H1 (cell line): ENCODE data around the gene TNFSF11. TPM values are rescaled to one million over a fixed set of nuclear protein-coding genes. Genes with fewer than 3 reads are reported as not detected.

Experiments used
- CTCF ChIA-PET: fragments of 300-600 bp; sonication (Branson Sonifier 250); formaldehyde crosslinking; loops from one replicate; lab custom pipeline; 2021; ENCODE audit not compliant: partially characterized antibody; lab: Charles Lee
- POLR2A ChIA-PET: fragments of 300-600 bp; sonication (Branson Sonifier 250); formaldehyde crosslinking; loops from one replicate; lab custom pipeline; 2021; ENCODE audit warnings: inconsistent platforms; ENCODE audit not compliant: partially characterized antibody; lab: Charles Lee
- DNase-seq, 2 experiments: peaks; one replicate each; pipeline versions ENCODE4 v3.0.0 to v3.0.0-alpha.2; 2010 to 2022; ENCODE audit warnings: low spot score in 2 of 2, low read depth in 1 of 2, mixed read lengths in 1 of 2
- FAIRE-seq: peaks from 2 replicates; lab custom pipeline; 2011; peaks lifted over from hg19 to GRCh38; lab: Jason Lieb, UNC
- H2AFZ ChIP-seq: 2 replicates; pipeline ENCODE4 v1.8.1; 2012; ENCODE audit warnings: low read length, inconsistent platforms
- H2AK5ac ChIP-seq: 2 replicates; pipeline ENCODE4 v1.6.1; 2013; ENCODE audit warnings: low read depth, low read length
- H2BK120ac ChIP-seq: replicated peaks from 2 replicates; pipeline ENCODE3; 2013; ENCODE audit warnings: low read depth, low read length, inconsistent platforms
- H2BK12ac ChIP-seq: 2 replicates; pipeline ENCODE4 v1.6.1; 2013; ENCODE audit warnings: low read depth, low read length
- H2BK15ac ChIP-seq: 2 replicates; pipeline ENCODE4 v1.6.1; 2013; ENCODE audit warnings: low read length
- H2BK20ac ChIP-seq: 2 replicates; pipeline ENCODE4 v1.6.1; 2013; ENCODE audit warnings: low read length
- H2BK5ac ChIP-seq: 2 replicates; pipeline ENCODE4 v1.6.1; 2013; ENCODE audit warnings: low read depth, low read length
- H3K14ac ChIP-seq: 2 replicates; pipeline ENCODE4 v1.6.1; 2013; ENCODE audit warnings: inconsistent platforms; ENCODE audit not compliant: insufficient read length
- H3K18ac ChIP-seq: 2 replicates; pipeline ENCODE4 v1.6.1; 2013; ENCODE audit warnings: low read length; ENCODE audit errors: extremely low read depth
- H3K23ac ChIP-seq: 2 replicates; pipeline ENCODE4 v1.6.1; 2013; ENCODE audit warnings: inconsistent platforms; ENCODE audit not compliant: insufficient read length
- H3K23me2 ChIP-seq: 2 replicates; pipeline ENCODE4 v1.6.1; 2013; ENCODE audit warnings: low read depth, low read length
- H3K27ac ChIP-seq: 2 replicates; pipeline ENCODE4 v1.6.1; 2011; ENCODE audit warnings: low read depth, low read length, inconsistent platforms
- H3K27me3 ChIP-seq, 4 experiments: replicated peaks in 1 of 4; 1 replicate in 1 of 4; 2 replicates in 3 of 4; pipeline versions ENCODE4 v1.6.1 to v1.8.1; 2011 to 2013; ENCODE audit warnings: low read length in 3 of 4, mild to moderate bottlenecking in 3 of 4, inconsistent platforms in 2 of 4, mixed read lengths in 2 of 4, moderate library complexity in 1 of 4; ENCODE audit not compliant: control insufficient read depth in 3 of 4, insufficient read depth in 3 of 4; ENCODE audit errors: extremely low read depth in 1 of 4
- H3K36me3 ChIP-seq, 4 experiments: 2 replicates each; pipeline versions ENCODE4 v1.6.1 to v1.8.1; 2011 to 2013; ENCODE audit warnings: mild to moderate bottlenecking in 4 of 4, low read length in 3 of 4, moderate library complexity in 2 of 4, control low read depth in 1 of 4, inconsistent platforms in 1 of 4; ENCODE audit not compliant: insufficient read depth in 4 of 4, control insufficient read depth in 2 of 4
- H3K4ac ChIP-seq: replicated peaks from 2 replicates; pipeline ENCODE3; 2013; ENCODE audit warnings: low read length, low read depth, mixed read lengths, inconsistent platforms; ENCODE audit not compliant: insufficient read length
- H3K4me1 ChIP-seq, 4 experiments: replicated peaks in 1 of 4; 1 replicate in 1 of 4; 2 replicates in 3 of 4; pipeline versions ENCODE4 v1.6.1 to v1.8.1; 2011 to 2013; ENCODE audit warnings: low read length in 3 of 4, inconsistent platforms in 2 of 4, mixed read lengths in 1 of 4; ENCODE audit not compliant: insufficient read depth in 4 of 4, control insufficient read depth in 3 of 4
- H3K4me2 ChIP-seq, 2 experiments: 2 replicates each; pipeline versions ENCODE4 v1.6.1 to v1.8.1; 2011 to 2013; ENCODE audit warnings: low read depth in 2 of 2, low read length in 2 of 2, control low read depth in 1 of 2, inconsistent platforms in 1 of 2, mild to moderate bottlenecking in 1 of 2; ENCODE audit not compliant: insufficient read depth in 1 of 2
- H3K4me3 ChIP-seq, 4 experiments: fragments of 200-600, 300-600 bp in 1 of 4; sonication (generic), shearing (Covaris generic), sonication (Bioruptor Twin) in 1 of 4; 2 replicates each; pipeline versions ENCODE4 v1.5.1 to v1.8.1; 2011 to 2016; ENCODE audit warnings: low read length in 4 of 4, low read depth in 3 of 4, control low read depth in 2 of 4, inconsistent platforms in 2 of 4, mild to moderate bottlenecking in 2 of 4, mixed read lengths in 1 of 4, moderate library complexity in 1 of 4; ENCODE audit not compliant: insufficient read depth in 2 of 4; ENCODE audit errors: extremely low read depth in 1 of 4
- H3K56ac ChIP-seq: replicated peaks from 2 replicates; pipeline ENCODE3; 2013; ENCODE audit warnings: low read depth, mild to moderate bottlenecking, mixed read lengths, low read length, inconsistent platforms; ENCODE audit not compliant: insufficient read length
- H3K79me1 ChIP-seq: 2 replicates; pipeline ENCODE4 v1.6.1; 2013; ENCODE audit warnings: low read depth, low read length, control low read depth
- H3K79me2 ChIP-seq, 2 experiments: 2 replicates each; pipeline versions ENCODE4 v1.6.1 to v1.8.1; 2012 to 2013; ENCODE audit warnings: low read length in 2 of 2, mild to moderate bottlenecking in 2 of 2, inconsistent platforms in 1 of 2; ENCODE audit not compliant: insufficient read depth in 2 of 2, control insufficient read depth in 1 of 2
- H3K9ac ChIP-seq, 4 experiments: replicated peaks in 1 of 4; 1 replicate in 1 of 4; 2 replicates in 3 of 4; pipeline versions ENCODE4 v1.6.1 to v1.8.1; 2011 to 2013; ENCODE audit warnings: low read depth in 3 of 4, low read length in 3 of 4, control low read depth in 2 of 4, mild to moderate bottlenecking in 2 of 4, moderate library complexity in 2 of 4, inconsistent platforms in 1 of 4; ENCODE audit errors: extremely low read depth in 1 of 4
- H3K9me3 ChIP-seq, 2 experiments: 2 replicates each; pipeline versions ENCODE4 v1.6.1 to v1.8.1; 2012 to 2013; ENCODE audit warnings: mild to moderate bottlenecking in 2 of 2, moderate library complexity in 2 of 2, control low read depth in 1 of 2, inconsistent platforms in 1 of 2, low read depth in 1 of 2, low read length in 1 of 2, mixed read lengths in 1 of 2; ENCODE audit not compliant: insufficient read depth in 2 of 2
- H4K20me1 ChIP-seq, 2 experiments: replicated peaks in 1 of 2; 2 replicates each; pipeline versions ENCODE3 to v1.8.1; 2011 to 2013; ENCODE audit warnings: inconsistent platforms in 2 of 2, low read length in 2 of 2, mild to moderate bottlenecking in 1 of 2; ENCODE audit not compliant: insufficient read depth in 2 of 2, control insufficient read depth in 1 of 2
- H4K5ac ChIP-seq: 2 replicates; pipeline ENCODE4 v1.6.1; 2013; ENCODE audit warnings: low read length, low read depth, mixed read lengths, inconsistent platforms; ENCODE audit not compliant: insufficient read length
- H4K8ac ChIP-seq: 2 replicates; pipeline ENCODE4 v1.8.0; 2013; ENCODE audit warnings: mild to moderate bottlenecking, moderate library complexity, low read length, inconsistent platforms; ENCODE audit not compliant: insufficient read depth; ENCODE audit errors: extremely low read depth
- H4K91ac ChIP-seq: replicated peaks from 2 replicates; pipeline ENCODE3; 2013; ENCODE audit warnings: low read length, mixed read lengths, inconsistent platforms; ENCODE audit not compliant: insufficient read length
- ASH2L ChIP-seq: fragments of 200-600, 300-600 bp; sonication (generic); IDR thresholded peaks from one replicate; pipeline ENCODE4 v1.7.1; 2017; ENCODE audit warnings: low read length
- CBX8 ChIP-seq: fragments of 300-800, 300-1000 bp; sonication (generic); IDR thresholded peaks from 2 replicates; pipeline ENCODE4 v1.7.1; 2016; ENCODE audit warnings: low read depth, low read length, borderline replicate concordance
- CHD1 ChIP-seq: IDR thresholded peaks from 2 replicates; pipeline ENCODE4 v1.6.1; 2012; ENCODE audit warnings: low read depth, low read length, improper control_type of control experiment
- EGR1 ChIP-seq: IDR thresholded peaks from 2 replicates; pipeline ENCODE4 v1.6.1; 2011; ENCODE audit warnings: low read depth, low read length, borderline replicate concordance
- EP300 ChIP-seq, 2 experiments: IDR thresholded peaks; 1 replicate in 1 of 2; 2 replicates in 1 of 2; pipeline ENCODE4 v1.6.1; 2011 to 2012; ENCODE audit warnings: low read depth in 2 of 2, low read length in 2 of 2, mild to moderate bottlenecking in 2 of 2, borderline replicate concordance in 1 of 2, inconsistent platforms in 1 of 2, moderate library complexity in 1 of 2
- RBBP5 ChIP-seq: IDR thresholded peaks from 2 replicates; pipeline ENCODE4 v1.7.1; 2012; ENCODE audit warnings: low read depth, mild to moderate bottlenecking, inconsistent platforms, low read length, moderate library complexity, borderline replicate concordance
- SIN3A ChIP-seq, 2 experiments: IDR thresholded peaks in 1 of 2; conservative IDR thresholded peaks in 1 of 2; 2 replicates each; pipeline ENCODE4 v1.6.1; 2011 to 2012; ENCODE audit warnings: low read length in 2 of 2, improper control_type of control experiment in 1 of 2, low read depth in 1 of 2, mild to moderate bottlenecking in 1 of 2
- SP4 ChIP-seq: IDR thresholded peaks from 2 replicates; pipeline ENCODE4 v1.6.1; 2012; ENCODE audit warnings: low read length, inconsistent platforms
- TBP ChIP-seq: IDR thresholded peaks from 2 replicates; pipeline ENCODE4 v1.6.1; 2011; ENCODE audit warnings: low read depth, low read length, improper control_type of control experiment
- whole genome bisulfite sequencing, 2 experiments: shearing (Covaris generic) in 1 of 2; methylation state at CpG; one replicate each; pipeline versions ENCODE4 v1.1.6 to v1.1.7; 2013 to 2015; ENCODE audit warnings: low lambda C conversion rate in 2 of 2, mixed read lengths in 2 of 2, inconsistent platforms in 1 of 2, low coverage in 1 of 2, missing lambda C conversion rate in 1 of 2; ENCODE audit not compliant: insufficient replicate concordance in 2 of 2, insufficient coverage in 1 of 2, insufficient read length in 1 of 2; ENCODE audit errors: extremely low coverage in 1 of 2, missing lambda C conversion rate in 1 of 2; 5-methylcytosine and 5-hydroxymethylcytosine counted together
- polyA plus RNA-seq, 7 experiments: library from polyadenylated mRNA; depleted of rRNA in 3 of 7; stranded (reverse) in 5 of 7; unstranded in 2 of 7; fragments of >200 nt in 5 of 7; fragments of 200-250 nt in 2 of 7; gene quantifications; 1 replicate in 5 of 7; 2 replicates in 1 of 7; 4 replicates in 1 of 7; pipeline versions ENCODE4 v1.2.1 to v1.2.3, GENCODE V29; 2011 to 2013; ENCODE audit warnings: missing spikeins in 2 of 7, mixed read lengths in 2 of 7
- total RNA-seq: library from RNA; stranded (reverse); fragmentation: NEBNext Ultra II Directional; extraction: Animal tissue kit (Norgen Biotek cat#: 25700); gene quantifications from 2 replicates; pipeline ENCODE4 v1.2.1, GENCODE V29; 2021

TNFSF11 gene
- total and polyA plus RNA-seq, 2 of the 8 experiments (the other 6 are each of a cell fraction or from before 2014, with no cell fraction given), result 9.3 to 12.0 TPM

DNA sequence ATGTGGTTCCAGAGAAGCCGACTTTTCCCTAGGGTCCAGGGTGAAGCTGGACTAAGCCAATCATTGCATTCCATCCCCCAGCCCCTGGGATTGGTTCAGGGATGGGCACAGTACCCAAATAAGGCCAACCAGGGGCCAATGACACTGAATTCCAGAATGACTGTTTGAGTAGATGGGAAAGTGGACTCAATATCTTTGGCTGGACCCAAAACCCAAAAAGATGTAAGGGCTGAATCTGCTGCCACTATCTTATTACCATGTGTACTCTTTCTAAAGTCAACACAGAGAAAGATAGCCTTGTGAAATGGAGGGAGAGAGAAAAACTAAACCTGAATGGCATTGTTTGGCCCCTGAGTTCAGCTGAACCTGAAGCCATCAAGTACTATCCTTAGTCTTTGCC lies 39.2 kb upstream of the TNFSF11 start:
- Histone ChIP-seq H2BK15ac (no peak overlapping the region), H2AK5ac (no peak overlapping the region), H3K4me2 (no peak overlapping the region), H3K14ac (no peak overlapping the region), H3K36me3 (no peaks in the 10 kb centered on the region), H3K9ac (no peak overlapping the region), H3K23ac (no peak overlapping the region), H2BK120ac (no peak overlapping the region), H3K56ac (no peak overlapping the region), H4K91ac (no peak overlapping the region), H2BK5ac (no peak overlapping the region), H2BK20ac (no peak overlapping the region), H3K23me2 (no peaks in the 10 kb centered on the region), H4K20me1 (no peaks in the 10 kb centered on the region), H3K9me3 (no peaks in the 10 kb centered on the region), H3K27ac (no peak overlapping the region), H4K8ac (no peak overlapping the region), H2AFZ (no peak overlapping the region), H2BK12ac (no peak overlapping the region), H4K5ac (no peak overlapping the region), H3K4me3 (no peak overlapping the region), H3K27me3 (no peaks in the 10 kb centered on the region), H3K4me1 (no peaks in the 10 kb centered on the region; a peak in 2 of 7 replicates), H3K79me1 (no peaks in the 10 kb centered on the region), H3K4ac (no peak overlapping the region), H3K18ac (no peak overlapping the region), H3K79me2 (no peaks in the 10 kb centered on the region)
- FAIRE-seq, result no peak
- no peak for DNase-seq
- no peak for TF ChIP-seq ASH2L
- TF ChIP-seq EP300 (IDR thresholded peaks at IDR 0.05; ENCODE audit: borderline replicate concordance in 1 of 2, low read depth in 2 of 2, low read length in 2 of 2), result no peak
- TF ChIP-seq EGR1, result no peak
- TF ChIP-seq SIN3A (conservative IDR thresholded peaks at IDR 0.05 in 1 of 2, IDR thresholded peaks at IDR 0.05 in 1 of 2; ENCODE audit: low read depth in 1 of 2, low read length in 2 of 2), result no peak
- TF ChIP-seq RBBP5, result no peak
- TF ChIP-seq CBX8, result no peak
- no peak for TF ChIP-seq CHD1
- no peak for TF ChIP-seq TBP
- no peak for TF ChIP-seq SP4
- WGBS, 2 experiments, result 89% methylated on average over 1 of the region's 1 CpG; no CpG with 5 or more reads in 1 of the 2 experiments
- POLR2A ChIA-PET, result no interaction called here
- CTCF ChIA-PET, result no interaction called here
